Progenitor cell of endocrine pancreas (in vitro differentiated cells): ENCODE data around the gene IL20RA. TPM values are rescaled to one million over a fixed set of nuclear protein-coding genes. Genes with fewer than 3 reads are reported as not detected.

Experiments
- DNase-seq: peaks from one replicate; pipeline ENCODE4 v3.0.0; 2021; ENCODE audit warnings: low spot score; ENCODE audit not compliant: unreplicated experiment
- H3K27ac Mint-ChIP-seq: 2 replicates; pipeline ENCODE4 v1.8.0; 2021; ENCODE audit warnings: mild to moderate bottlenecking, moderate library complexity, mixed read lengths
- H3K27me3 Mint-ChIP-seq: 2 replicates; pipeline ENCODE4 v1.8.0; 2021; ENCODE audit warnings: mixed read lengths
- H3K36me3 Mint-ChIP-seq: 2 replicates; pipeline ENCODE4 v1.8.0; 2022; ENCODE audit warnings: mixed read lengths; ENCODE audit not compliant: insufficient read depth
- H3K4me1 Mint-ChIP-seq: 2 replicates; pipeline ENCODE4 v1.8.0; 2021; ENCODE audit warnings: low read depth, mixed read lengths
- H3K4me3 Mint-ChIP-seq: 2 replicates; pipeline ENCODE4 v1.8.0; 2021; ENCODE audit warnings: low read depth, mild to moderate bottlenecking, moderate library complexity, mixed read lengths
- H3K9me3 Mint-ChIP-seq: 2 replicates; pipeline ENCODE4 v1.8.0; 2021; ENCODE audit warnings: low read depth, mixed read lengths
- total RNA-seq: library from RNA; stranded (reverse); gene quantifications from 2 replicates; pipeline ENCODE4 v1.2.1, GENCODE V29; 2021
- TF ChIP-seq, protein P1 (sequence below): fragments of 200-600 bp; sonication (generic); IDR thresholded peaks from one replicate; pipeline ENCODE4 v1.5.0; 2021; ENCODE audit warnings: antibody characterized with exemption, mild to moderate bottlenecking; ENCODE audit not compliant: unreplicated experiment

The IL20RA gene
- total RNA-seq, 1 donor from 2014 or later, result 0.84 TPM

DNA sequence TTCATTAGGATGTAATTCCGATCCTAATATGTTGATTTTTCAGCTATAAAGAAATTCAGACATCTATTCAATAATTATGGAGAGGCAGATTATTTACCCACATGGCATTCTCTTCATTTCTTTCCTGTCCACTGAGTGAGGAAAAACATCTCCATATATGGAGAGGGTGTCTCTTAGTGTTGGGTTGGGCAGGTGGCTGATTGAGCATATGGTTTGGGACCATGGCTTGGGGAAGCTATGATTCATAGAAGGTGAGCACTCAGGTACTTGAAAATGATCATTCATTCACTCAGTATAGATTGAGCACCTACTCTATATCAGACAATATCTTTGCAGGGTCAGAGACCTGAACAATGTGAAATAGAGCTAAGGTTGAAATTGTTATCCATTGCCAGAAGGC lies 41.3 kb upstream of the IL20RA start:
- Mint-ChIP-seq H3K4me3 (no peak overlapping the region), H3K27me3 (no peaks in the 10 kb centered on the region), H3K9me3 (peaks cover 7% of the 10 kb centered on the region)

GRCh38 chr6:137084865-137085617 lies 40.3 kb upstream of the IL20RA start:
- Mint-ChIP-seq H3K27ac (no peak overlapping the region), H3K4me1 (no peaks in the 10 kb centered on the region), H3K9me3 (no peaks in the 10 kb centered on the region), H3K4me3 (no peak overlapping the region), H3K36me3 (no peaks in the 10 kb centered on the region), H3K27me3 (no peaks in the 10 kb centered on the region)
- TF ChIP-seq, protein P1, sequence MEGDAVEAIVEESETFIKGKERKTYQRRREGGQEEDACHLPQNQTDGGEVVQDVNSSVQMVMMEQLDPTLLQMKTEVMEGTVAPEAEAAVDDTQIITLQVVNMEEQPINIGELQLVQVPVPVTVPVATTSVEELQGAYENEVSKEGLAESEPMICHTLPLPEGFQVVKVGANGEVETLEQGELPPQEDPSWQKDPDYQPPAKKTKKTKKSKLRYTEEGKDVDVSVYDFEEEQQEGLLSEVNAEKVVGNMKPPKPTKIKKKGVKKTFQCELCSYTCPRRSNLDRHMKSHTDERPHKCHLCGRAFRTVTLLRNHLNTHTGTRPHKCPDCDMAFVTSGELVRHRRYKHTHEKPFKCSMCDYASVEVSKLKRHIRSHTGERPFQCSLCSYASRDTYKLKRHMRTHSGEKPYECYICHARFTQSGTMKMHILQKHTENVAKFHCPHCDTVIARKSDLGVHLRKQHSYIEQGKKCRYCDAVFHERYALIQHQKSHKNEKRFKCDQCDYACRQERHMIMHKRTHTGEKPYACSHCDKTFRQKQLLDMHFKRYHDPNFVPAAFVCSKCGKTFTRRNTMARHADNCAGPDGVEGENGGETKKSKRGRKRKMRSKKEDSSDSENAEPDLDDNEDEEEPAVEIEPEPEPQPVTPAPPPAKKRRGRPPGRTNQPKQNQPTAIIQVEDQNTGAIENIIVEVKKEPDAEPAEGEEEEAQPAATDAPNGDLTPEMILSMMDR, result no peak
- DNase-seq, result no peak

More for the DNA sequence above, 41.3 kb upstream of the IL20RA start:
- Mint-ChIP-seq H3K36me3 (peaks cover 1% of the 10 kb centered on the region), H3K4me1 (no peaks in the 10 kb centered on the region), H3K27ac (no peak overlapping the region)
- DNase-seq, result no peak
- TF ChIP-seq, protein P1, result no peak

DNA sequence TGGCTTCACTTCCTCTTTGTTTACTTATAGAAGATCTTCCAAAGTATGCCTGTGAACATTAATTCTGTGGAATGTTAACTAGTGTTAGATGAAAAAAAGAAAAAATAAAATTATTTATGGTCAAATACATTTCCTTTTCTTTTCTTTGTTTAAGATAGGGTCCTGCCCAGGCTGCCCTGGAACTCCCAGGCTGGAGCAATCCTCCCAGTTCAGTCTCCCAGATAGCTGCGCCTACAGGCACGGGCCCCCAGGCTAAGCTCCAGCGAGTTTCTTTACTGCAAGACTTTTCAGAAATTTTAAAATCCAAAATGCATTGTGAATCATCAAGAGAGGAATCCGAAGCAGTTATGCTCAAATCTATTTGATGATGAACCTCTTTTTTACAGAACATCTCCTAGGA lies 39.3 kb upstream of the IL20RA start:
- no peak overlapping the region for H3K27ac Mint-ChIP-seq
- TF ChIP-seq, protein P1, result no peak
- no peaks in the 10 kb centered on the region for H3K36me3 Mint-ChIP-seq

GRCh38 chr6:137081997-137082396 lies 37.2 kb upstream of the IL20RA start:
- no peak overlapping the region for H3K27ac Mint-ChIP-seq
- no peaks in the 10 kb centered on the region for H3K36me3 Mint-ChIP-seq
- H3K4me3 Mint-ChIP-seq, result no peak overlapping the region
- no peak for DNase-seq
- TF ChIP-seq, protein P1, result no peak
- peaks cover 1% of the 10 kb centered on the region for H3K4me1 Mint-ChIP-seq
- no peaks in the 10 kb centered on the region for H3K27me3 Mint-ChIP-seq
- H3K9me3 Mint-ChIP-seq, result no peaks in the 10 kb centered on the region

More for the DNA sequence above, 39.3 kb upstream of the IL20RA start:
- no peak for DNase-seq
- no peaks in the 10 kb centered on the region for H3K27me3 Mint-ChIP-seq
- H3K4me1 Mint-ChIP-seq, result peaks cover 1% of the 10 kb centered on the region
- no peaks in the 10 kb centered on the region for H3K9me3 Mint-ChIP-seq
- H3K4me3 Mint-ChIP-seq, result no peak overlapping the region

GRCh38 chr6:137080711-137081110 lies 35.9 kb upstream of the IL20RA start:
- DNase-seq, result no peak
- Mint-ChIP-seq H3K27me3 (no peaks in the 10 kb centered on the region), H3K4me1 (peaks cover 1% of the 10 kb centered on the region), H3K27ac (no peak overlapping the region), H3K9me3 (no peaks in the 10 kb centered on the region), H3K4me3 (no peak overlapping the region), H3K36me3 (no peaks in the 10 kb centered on the region)
- TF ChIP-seq, protein P1, result no peak
